GM21737 (cell line): ENCODE data around the gene NKAIN4.
"Not testable (repeated sequence)": the region's sequence is repeated elsewhere in the genome, so short reads cannot be mapped to it uniquely, and the experiment has no call there.

Experiments
- ATAC-seq: cut with Tn5 transposase; IDR thresholded peaks from one replicate; pipeline ENCODE4 v1.9.1; 2021; ENCODE audit warnings: mild to moderate bottlenecking, moderate library complexity; ENCODE audit not compliant: unreplicated experiment

Gene NKAIN4

DNA sequence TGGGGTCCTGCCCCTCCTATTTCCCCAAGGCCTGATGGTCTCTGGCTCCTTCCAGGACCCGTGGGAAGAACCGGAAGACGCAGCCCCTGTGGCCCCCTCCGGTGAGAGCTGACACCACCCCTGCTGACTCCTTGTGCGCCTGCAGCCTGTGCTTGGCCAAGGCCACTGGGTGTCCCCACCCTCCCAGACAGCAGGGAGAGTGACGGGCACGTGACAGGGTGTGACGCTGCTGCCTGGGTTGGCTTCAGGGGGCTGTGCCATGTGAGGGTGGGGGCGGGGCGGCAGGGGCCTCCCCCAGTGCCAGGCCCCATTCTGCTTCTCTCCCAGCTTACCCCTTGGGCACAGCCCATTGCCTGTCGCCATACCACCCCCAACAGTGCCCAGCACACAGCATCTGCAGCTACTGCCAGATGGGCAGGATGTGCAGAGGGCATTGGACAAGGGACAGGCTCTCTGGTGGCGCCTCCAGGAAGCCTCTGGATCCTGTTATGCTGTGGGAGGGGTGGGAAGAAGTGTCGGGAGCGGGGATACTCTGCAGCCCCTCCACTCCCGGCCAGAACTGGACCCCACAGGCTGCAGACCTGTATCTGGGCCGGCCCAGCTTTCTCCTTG lies 15.6 kb downstream of the NKAIN4 start:
- ATAC-seq = no peak

DNA sequence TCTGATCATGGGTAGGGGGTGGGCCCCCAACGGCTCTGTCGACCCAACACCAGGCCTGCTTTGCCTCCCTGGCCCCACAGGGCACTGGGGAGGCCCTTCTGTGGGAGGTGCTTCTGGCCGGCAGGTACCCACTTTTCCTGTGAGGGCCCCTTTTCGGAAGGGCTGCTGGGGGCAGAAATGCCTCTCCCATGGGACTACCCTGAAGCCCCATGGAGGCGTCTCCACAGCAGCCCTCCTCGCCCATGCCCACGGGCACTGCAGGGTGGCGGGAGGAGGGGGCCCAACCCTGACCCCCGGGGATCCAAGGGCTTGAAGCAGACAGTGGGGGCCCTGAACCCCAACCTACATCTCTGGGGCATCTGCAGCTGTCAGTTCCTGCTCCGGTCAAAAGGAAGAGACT lies 16.2 kb downstream of the NKAIN4 start:
- ATAC-seq = no peak

DNA sequence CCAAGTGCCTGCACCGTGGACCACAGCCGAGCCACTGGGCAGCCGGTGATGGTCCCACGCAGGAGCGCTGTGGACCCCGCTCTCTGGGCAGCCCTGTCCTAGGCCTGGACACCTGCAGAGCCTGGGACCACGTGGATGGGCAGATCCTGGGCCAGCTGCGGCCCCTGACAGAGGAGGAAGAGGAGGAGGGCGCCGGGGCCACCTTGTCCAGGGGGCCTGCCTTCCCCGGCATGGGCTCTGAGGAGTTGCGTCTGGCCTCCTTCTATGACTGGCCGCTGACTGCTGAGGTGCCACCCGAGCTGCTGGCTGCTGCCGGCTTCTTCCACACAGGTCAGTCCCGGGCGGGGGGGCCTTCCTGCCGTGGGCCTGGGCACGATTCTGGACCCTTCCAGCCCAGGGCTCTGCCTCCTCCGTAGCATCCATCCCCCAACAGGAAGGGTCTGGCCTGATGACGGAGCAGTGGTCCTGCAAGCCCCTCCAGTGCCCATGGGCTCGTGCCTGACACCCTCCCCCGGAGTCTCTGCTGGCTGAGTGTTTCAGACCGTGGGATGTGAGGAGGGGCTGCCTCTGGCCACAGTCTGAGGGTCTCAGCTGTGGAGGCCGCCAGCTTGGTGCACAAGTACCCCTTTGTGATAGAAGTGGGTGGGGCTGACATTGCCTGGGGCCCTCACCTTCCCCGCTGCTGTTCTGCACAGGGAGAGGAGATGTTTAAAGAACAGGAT lies 18.0 kb downstream of the NKAIN4 start:
- ATAC-seq = no peak

GRCh38 chr20:63235399-63235983 lies 18.8 kb downstream of the NKAIN4 start, which contains the start of gene BIRC7:
TSS of gene BIRC7 (plus strand) at chr20:63235905. CDS start at chr20:63236097, 192 bp downstream.
- ATAC-seq = no peak

DNA sequence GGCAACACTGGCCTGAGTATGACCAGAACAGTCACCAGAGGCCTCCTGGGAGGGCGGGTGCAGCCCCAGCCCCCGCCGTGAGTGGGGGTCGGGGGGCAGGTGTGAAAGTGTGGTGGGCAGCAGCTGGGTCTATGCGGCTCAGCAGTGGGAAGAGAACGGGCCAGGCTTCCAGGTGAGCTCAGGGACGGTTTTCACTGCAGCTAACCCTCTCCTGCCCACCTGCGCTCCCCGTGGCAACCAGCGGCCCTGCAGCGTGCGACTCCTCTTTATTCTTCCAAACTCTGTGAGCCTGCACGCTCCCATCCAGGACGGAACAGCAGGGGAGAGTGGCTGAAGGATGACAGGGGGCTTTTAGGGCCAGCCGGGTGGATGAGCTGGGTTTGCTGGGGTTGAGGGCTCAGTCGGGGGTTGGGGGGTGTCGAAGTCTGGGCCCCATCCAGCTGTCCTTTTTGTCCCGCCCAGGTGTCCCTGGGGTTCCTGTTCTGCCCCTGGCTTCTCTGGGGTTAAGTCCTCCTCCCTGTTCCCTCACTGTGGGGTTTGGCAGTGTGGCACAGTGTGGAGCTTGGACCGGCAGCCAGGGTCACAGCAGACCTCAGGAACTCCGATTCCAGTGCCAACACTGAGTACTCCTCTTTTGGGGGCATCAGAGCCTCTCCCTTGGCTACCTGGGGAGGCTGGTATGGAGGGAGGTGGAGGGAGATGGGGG lies 19.4 kb downstream of the NKAIN4 start:
- no peak for ATAC-seq

- no peak for ATAC-seq
Measured at GRCh38 chr20:63233924-63234323, 20.3 kb downstream of the NKAIN4 start.

GRCh38 chr20:63233061-63233344 lies 21.3 kb downstream of the NKAIN4 start:
- no peak for ATAC-seq

DNA sequence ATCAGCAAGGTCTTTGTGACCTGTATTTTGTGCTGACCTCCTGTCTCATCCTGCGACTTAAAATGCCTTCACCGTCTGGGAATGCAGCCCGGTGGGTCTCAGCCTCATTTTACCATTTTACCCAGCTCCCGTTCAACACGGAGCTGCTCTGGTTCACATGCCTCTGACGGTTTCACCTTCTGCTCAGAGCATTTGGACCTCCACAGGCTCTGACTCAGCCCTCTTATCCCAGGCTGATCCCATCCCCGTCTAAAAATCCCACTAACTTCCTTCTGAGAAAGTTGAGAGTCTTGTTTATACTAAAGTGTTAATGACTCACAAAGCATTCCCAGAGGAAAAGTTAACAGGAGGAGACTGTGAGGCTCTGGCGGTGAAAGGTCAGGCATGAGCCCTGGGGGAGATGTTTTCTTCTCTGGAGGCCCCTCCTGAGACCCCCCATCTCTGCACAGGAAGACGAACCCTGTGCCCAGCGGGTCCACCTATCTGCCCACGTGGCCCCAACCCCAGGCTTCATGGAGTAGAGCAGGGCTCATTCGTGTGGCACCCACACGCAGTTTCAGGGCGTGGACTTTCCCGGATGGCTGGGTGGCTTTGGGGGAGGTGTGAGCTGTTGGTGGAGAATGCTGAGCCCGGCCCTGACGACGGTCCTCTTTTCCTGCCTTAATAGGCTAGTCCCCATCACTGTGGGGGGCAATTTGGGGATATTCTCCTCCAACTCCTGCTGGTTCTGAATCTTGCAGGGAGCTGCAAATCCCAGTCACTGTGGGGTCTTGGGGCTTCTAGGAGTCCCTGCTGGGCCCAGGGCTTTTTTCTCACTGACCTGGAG lies 21.8 kb downstream of the NKAIN4 start:
- ATAC-seq = no peak

DNA sequence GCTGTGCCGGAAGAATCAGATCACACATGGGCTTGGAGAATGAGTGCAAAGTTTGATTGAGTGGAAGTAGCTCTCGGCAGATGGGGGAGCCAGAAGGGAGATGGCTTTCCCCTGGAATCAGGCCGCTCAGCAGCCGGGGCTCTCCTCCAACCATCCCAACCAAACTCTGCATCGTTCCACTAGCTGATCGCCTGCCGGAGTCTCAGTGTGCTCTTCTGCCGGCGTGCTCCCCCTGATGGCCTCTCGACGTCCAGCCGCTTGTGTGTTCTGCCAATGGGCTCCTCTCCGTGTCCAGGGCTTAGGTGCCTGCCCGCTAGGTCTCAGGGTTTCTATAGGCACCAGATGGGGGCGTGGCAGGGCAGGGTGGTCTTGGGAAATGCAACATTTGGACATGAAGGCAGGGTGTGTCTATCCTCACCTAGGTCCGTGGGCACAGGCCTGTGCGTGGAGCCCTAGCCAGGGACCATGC lies 23.4 kb downstream of the NKAIN4 start:
- ATAC-seq = no peak

- no peak for ATAC-seq
Measured at GRCh38 chr20:63228806-63229205, 25.5 kb downstream of the NKAIN4 start.

- no peak for ATAC-seq
Measured at GRCh38 chr20:63227260-63227659, 27.0 kb downstream of the NKAIN4 start.

DNA sequence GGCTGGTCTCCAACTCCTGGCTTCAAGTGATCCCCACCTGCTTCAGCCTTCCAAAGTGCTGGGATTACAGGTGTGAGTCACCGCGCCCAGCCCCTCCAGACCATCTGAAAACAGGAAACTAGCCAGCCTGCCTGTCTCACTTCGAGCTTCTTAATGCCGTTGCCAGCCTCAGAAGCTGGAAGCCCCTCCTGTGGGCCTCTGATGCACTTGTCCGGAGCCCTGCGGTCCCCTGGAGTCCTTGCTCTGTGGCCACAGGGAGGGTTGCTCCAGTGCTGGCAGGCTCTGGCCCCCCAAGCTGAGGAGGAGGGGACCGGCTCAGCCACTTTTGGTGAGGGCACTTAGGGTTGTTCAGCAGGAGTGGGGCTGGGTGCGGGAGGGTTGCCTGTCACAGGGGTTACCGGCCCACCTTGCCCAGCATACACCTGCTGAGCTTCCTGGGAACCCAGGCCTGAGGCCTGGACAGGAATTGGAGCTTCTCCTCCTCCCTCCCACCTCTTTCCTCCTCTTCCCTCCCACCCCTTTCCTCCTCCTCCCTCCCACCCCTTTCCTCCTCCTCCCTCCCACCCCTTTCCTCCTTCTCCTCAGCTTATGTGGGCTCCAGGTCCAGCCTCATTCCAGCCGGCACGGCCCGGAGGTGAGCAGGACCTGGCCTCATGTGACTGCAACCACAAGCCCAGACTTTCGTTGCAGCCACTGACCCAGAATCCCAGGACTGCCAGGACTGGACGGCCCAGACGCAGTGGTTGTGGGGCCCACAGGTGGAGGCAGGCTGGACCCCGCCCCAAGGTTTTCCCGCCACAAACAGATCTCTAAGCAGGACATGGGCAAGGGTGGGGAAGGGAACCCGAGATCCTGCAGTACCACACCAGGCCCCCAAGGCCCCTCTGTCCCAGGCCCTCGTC lies 28.0 kb downstream of the NKAIN4 start:
- ATAC-seq = no peak

DNA sequence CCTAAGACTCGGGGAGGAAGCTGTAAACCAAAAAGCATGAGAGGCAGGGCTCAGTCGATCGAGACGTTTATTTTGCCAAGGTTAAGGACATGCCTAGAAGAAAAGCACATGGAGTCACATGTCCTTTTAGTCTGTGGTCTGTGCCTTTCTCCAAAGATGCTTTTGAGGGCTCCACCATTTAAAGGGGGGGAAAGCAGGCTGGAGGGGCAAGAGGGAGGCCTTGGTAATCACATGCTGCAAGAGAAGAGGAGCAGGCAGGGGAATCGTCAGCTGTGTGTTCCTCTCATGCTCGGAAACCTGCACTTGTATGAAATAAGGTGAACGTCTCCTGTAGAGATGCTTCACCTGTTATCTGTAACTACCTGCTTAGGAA lies 29.2 kb downstream of the NKAIN4 start:
- no peak for ATAC-seq

GRCh38 chr20:63224412-63225081 lies 29.7 kb downstream of the NKAIN4 start:
- ATAC-seq = no peak

DNA sequence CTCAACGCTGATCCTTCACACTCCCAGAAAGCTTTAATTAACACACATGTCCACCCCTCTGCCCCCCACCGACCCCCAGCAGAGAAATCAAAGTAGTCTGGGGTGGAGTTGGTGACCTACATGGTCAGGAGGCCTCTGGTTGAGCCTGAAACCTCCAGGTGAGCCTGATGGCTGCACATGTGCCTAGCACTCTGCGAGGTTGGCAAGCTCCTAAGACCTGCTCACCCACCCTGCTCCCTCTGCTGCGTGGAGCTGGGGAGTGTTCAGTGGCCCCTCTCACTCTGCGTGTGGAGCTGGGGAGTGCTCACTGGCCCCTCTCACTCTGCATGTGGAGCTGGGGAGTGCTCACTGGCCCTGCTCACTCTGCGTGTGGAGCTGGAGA lies 30.4 kb downstream of the NKAIN4 start:
- ATAC-seq = no peak

- no peak for ATAC-seq
Measured at GRCh38 chr20:63223121-63223825, 31.0 kb downstream of the NKAIN4 start.

- ATAC-seq = no peak
Measured at GRCh38 chr20:63222541-63222940, 31.7 kb downstream of the NKAIN4 start.

DNA sequence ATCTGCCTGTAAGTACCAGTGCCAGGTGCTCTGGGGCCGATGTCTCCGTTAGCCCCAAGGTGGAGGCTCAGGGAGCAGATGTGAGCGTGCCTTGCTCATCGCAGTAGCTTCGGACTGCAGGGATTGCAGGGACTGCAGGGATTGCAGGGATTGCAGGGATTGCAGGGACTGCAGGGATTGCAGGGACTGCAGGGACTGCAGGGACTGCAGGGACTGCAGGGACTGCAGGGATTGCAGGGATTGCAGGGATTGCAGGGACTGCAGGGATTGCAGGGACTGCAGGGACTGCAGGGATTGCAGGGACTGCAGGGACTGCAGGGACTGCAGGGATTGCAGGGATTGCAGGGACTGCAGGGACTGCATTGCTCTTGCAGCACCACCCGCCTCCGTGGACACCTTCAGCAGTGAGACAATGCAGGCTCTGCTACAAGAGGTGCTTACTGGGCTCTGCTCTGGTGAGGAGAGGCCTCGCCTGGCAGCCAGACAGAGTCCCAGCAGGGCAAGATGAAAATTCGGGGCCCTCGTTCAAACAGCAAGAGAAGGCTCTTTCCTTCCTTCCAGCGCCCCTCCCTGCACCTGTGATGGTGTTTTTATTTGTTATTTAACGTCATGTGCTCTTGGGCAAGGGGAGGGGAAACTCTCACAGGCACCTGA lies 32.7 kb downstream of the NKAIN4 start:
- not testable (repeated sequence) for ATAC-seq
